Stimulated activated naive B cell treated with anti-CD40 and anti-IgM and Interleukin-4, amounts not matched to agents 10 μg/mL and 1 μg/mL and 100 μg/mL, for 72 hours (primary cell): ENCODE data around the gene F2RL3.
A peak's percentile ranks its signal among the peaks of the same experiment; 100 is the strongest.

Experiments used
- ATAC-seq, 2 donors: fragments of 150-1000 bp; cut with Tn5 transposase; replicated peaks; 2 replicates each; pipeline ENCODE4 v1.10.0; 2021; ENCODE audit warnings: moderate library complexity in 1 of 2
- DNase-seq: peaks from one replicate; pipeline ENCODE4 v3.0.0; 2021
- H3K27ac Mint-ChIP-seq: one replicate; pipeline ENCODE4 v1.8.0; 2022; ENCODE audit warnings: mild to moderate bottlenecking, mixed read lengths
- H3K27me3 Mint-ChIP-seq, 2 donors: one replicate each; pipeline ENCODE4 v1.8.0; 2022; ENCODE audit warnings: mixed read lengths in 2 of 2
- H3K36me3 Mint-ChIP-seq, 2 donors: one replicate each; pipeline ENCODE4 v1.8.0; 2022; ENCODE audit warnings: mixed read lengths in 2 of 2, mild to moderate bottlenecking in 1 of 2
- H3K4me1 Mint-ChIP-seq, 2 donors: one replicate each; pipeline ENCODE4 v1.8.0; 2022; ENCODE audit warnings: mixed read lengths in 2 of 2, mild to moderate bottlenecking in 1 of 2
- H3K4me3 Mint-ChIP-seq, 2 donors: one replicate each; pipeline ENCODE4 v1.8.0; 2022; ENCODE audit warnings: mild to moderate bottlenecking in 2 of 2, mixed read lengths in 2 of 2, moderate library complexity in 1 of 2
- H3K9me3 Mint-ChIP-seq, 2 donors: one replicate each; pipeline ENCODE4 v1.8.0; 2022; ENCODE audit warnings: mixed read lengths in 2 of 2, mild to moderate bottlenecking in 1 of 2

Gene F2RL3

GRCh38 chr19:16893686-16893989 lies 4.8 kb downstream of the F2RL3 start:
- peaks cover 0 to 2% of the 10 kb centered on the region in 2 donors for H3K36me3 Mint-ChIP-seq
- H3K27me3 Mint-ChIP-seq: peaks cover 12 to 36% of the 10 kb centered on the region in 2 donors
- no peaks in the 10 kb centered on the region for H3K9me3 Mint-ChIP-seq
- H3K4me1 Mint-ChIP-seq: peaks cover 42 to 71% of the 10 kb centered on the region in 2 donors
- DNase-seq (peak; percentile 32), ATAC-seq (peak; percentile 24 to 26)
- H3K27ac Mint-ChIP-seq: peak overlapping the region; percentile 37
- peak overlapping the region in 1 of 2 donors; percentile 56 for H3K4me3 Mint-ChIP-seq

- peaks cover 39 to 71% of the 10 kb centered on the region in 2 donors for H3K4me1 Mint-ChIP-seq
- DNase-seq (no peak), ATAC-seq (peak in 1 of 2 donors; percentile 28)
- H3K4me3 Mint-ChIP-seq: peak overlapping the region in 1 of 2 donors; percentile 56
- peaks cover 8 to 32% of the 10 kb centered on the region in 2 donors for H3K27me3 Mint-ChIP-seq
- H3K36me3 Mint-ChIP-seq: peaks cover 0 to 2% of the 10 kb centered on the region in 2 donors
- no peak overlapping the region for H3K27ac Mint-ChIP-seq
- H3K9me3 Mint-ChIP-seq: no peaks in the 10 kb centered on the region
Observed at GRCh38 chr19:16894080-16894479, 5.3 kb downstream of the F2RL3 start.

GRCh38 chr19:16895467-16896145 lies 6.8 kb downstream of the F2RL3 start:
- H3K9me3 Mint-ChIP-seq: no peaks in the 10 kb centered on the region
- no peak for DNase-seq
- H3K4me1 Mint-ChIP-seq: peaks cover 40 to 70% of the 10 kb centered on the region in 2 donors
- H3K27me3 Mint-ChIP-seq: peaks cover 3 to 26% of the 10 kb centered on the region in 2 donors
- peaks cover 0 to 2% of the 10 kb centered on the region in 2 donors for H3K36me3 Mint-ChIP-seq
- H3K4me3 Mint-ChIP-seq: peak overlapping the region; percentile 43 to 65
- ATAC-seq: no peak
- peak overlapping the region; percentile 37 for H3K27ac Mint-ChIP-seq

GRCh38 chr19:16896146-16897028 lies 7.6 kb downstream of the F2RL3 start:
- H3K4me3 Mint-ChIP-seq: peak overlapping the region; percentile 81 to 83
- DNase-seq (no peak), ATAC-seq (no peak)
- peaks cover 0 to 2% of the 10 kb centered on the region in 2 donors for H3K36me3 Mint-ChIP-seq
- peaks cover 40 to 65% of the 10 kb centered on the region in 2 donors for H3K4me1 Mint-ChIP-seq
- peak overlapping the region; percentile 88 for H3K27ac Mint-ChIP-seq
- peaks cover 3 to 22% of the 10 kb centered on the region in 2 donors for H3K27me3 Mint-ChIP-seq
- H3K9me3 Mint-ChIP-seq: no peaks in the 10 kb centered on the region

- peak; percentile 59 to 68 for ATAC-seq
- Mint-ChIP-seq H3K4me3 (peak overlapping the region; percentile 81 to 83), H3K36me3 (peaks cover 0 to 2% of the 10 kb centered on the region in 2 donors), H3K4me1 (peaks cover 38 to 60% of the 10 kb centered on the region in 2 donors), H3K27ac (peak overlapping the region; percentile 88), H3K9me3 (no peaks in the 10 kb centered on the region), H3K27me3 (peaks cover 3 to 27% of the 10 kb centered on the region in 2 donors)
- peak; percentile 69 for DNase-seq
Observed at GRCh38 chr19:16897029-16897855, 8.4 kb downstream of the F2RL3 start.

- DNase-seq (peak; percentile 36), ATAC-seq (peak; percentile 25 to 26)
- peaks cover 0 to 2% of the 10 kb centered on the region in 2 donors for H3K36me3 Mint-ChIP-seq
- no peaks in the 10 kb centered on the region for H3K9me3 Mint-ChIP-seq
- H3K4me3 Mint-ChIP-seq: peak overlapping the region; percentile 81 to 83
- H3K4me1 Mint-ChIP-seq: peaks cover 32 to 54% of the 10 kb centered on the region in 2 donors
- H3K27ac Mint-ChIP-seq: peak overlapping the region; percentile 62
- peaks cover 3 to 33% of the 10 kb centered on the region in 2 donors for H3K27me3 Mint-ChIP-seq
Observed at GRCh38 chr19:16897856-16898161, 9.0 kb downstream of the F2RL3 start.

GRCh38 chr19:16898361-16899015 lies 9.7 kb downstream of the F2RL3 start:
- no peak for ATAC-seq
- H3K36me3 Mint-ChIP-seq: peaks cover 0 to 2% of the 10 kb centered on the region in 2 donors
- peak overlapping the region; percentile 62 for H3K27ac Mint-ChIP-seq

GRCh38 chr19:16899566-16900075 lies 10.8 kb downstream of the F2RL3 start:
- Mint-ChIP-seq H3K36me3 (peaks cover 0 to 2% of the 10 kb centered on the region in 2 donors), H3K27ac (no peak overlapping the region), H3K4me1 (peaks cover 18 to 36% of the 10 kb centered on the region in 2 donors), H3K9me3 (peaks cover 0 to 1% of the 10 kb centered on the region in 2 donors), H3K27me3 (peaks cover 3 to 33% of the 10 kb centered on the region in 2 donors), H3K4me3 (peak overlapping the region in 1 of 2 donors; percentile 49)
- DNase-seq (peak; percentile 37), ATAC-seq (peak; percentile 55 to 57)

More at GRCh38 chr19:16898361-16899015, 9.7 kb downstream of the F2RL3 start:
- peaks cover 3 to 39% of the 10 kb centered on the region in 2 donors for H3K27me3 Mint-ChIP-seq
- peak overlapping the region; percentile 81 to 83 for H3K4me3 Mint-ChIP-seq
- H3K4me1 Mint-ChIP-seq: peaks cover 27 to 47% of the 10 kb centered on the region in 2 donors
- DNase-seq: no peak
- H3K9me3 Mint-ChIP-seq: no peaks in the 10 kb centered on the region

- Mint-ChIP-seq H3K27me3 (peaks cover 0 to 20% of the 10 kb centered on the region in 2 donors), H3K27ac (peak overlapping the region; percentile 20), H3K36me3 (no peaks in the 10 kb centered on the region), H3K4me1 (peaks cover 15 to 23% of the 10 kb centered on the region in 2 donors), H3K4me3 (no peak overlapping the region), H3K9me3 (peaks cover 0 to 1% of the 10 kb centered on the region in 2 donors)
- no peak for ATAC-seq
- no peak for DNase-seq
Observed at GRCh38 chr19:16901491-16902175, 12.8 kb downstream of the F2RL3 start.

- no peak overlapping the region for H3K27ac Mint-ChIP-seq
- H3K4me1 Mint-ChIP-seq: peaks cover 9 to 23% of the 10 kb centered on the region in 2 donors
- peaks cover 0 to 20% of the 10 kb centered on the region in 2 donors for H3K27me3 Mint-ChIP-seq
- H3K9me3 Mint-ChIP-seq: peaks cover 0 to 1% of the 10 kb centered on the region in 2 donors
- ATAC-seq (no peak), DNase-seq (no peak)
- no peaks in the 10 kb centered on the region for H3K36me3 Mint-ChIP-seq
- no peak overlapping the region for H3K4me3 Mint-ChIP-seq
Observed at GRCh38 chr19:16902545-16902944, 13.7 kb downstream of the F2RL3 start.

GRCh38 chr19:16903347-16903746 lies 14.5 kb downstream of the F2RL3 start:
- no peak for DNase-seq
- no peak overlapping the region for H3K27ac Mint-ChIP-seq

GRCh38 chr19:16904599-16904998 lies 15.8 kb downstream of the F2RL3 start:
- Mint-ChIP-seq H3K27ac (no peak overlapping the region), H3K4me1 (peaks cover 3 to 7% of the 10 kb centered on the region in 2 donors), H3K9me3 (peaks cover 0 to 1% of the 10 kb centered on the region in 2 donors), H3K4me3 (no peak overlapping the region), H3K36me3 (no peaks in the 10 kb centered on the region), H3K27me3 (peaks cover 0 to 20% of the 10 kb centered on the region in 2 donors)
- DNase-seq: no peak
- ATAC-seq: no peak

More at GRCh38 chr19:16903347-16903746, 14.5 kb downstream of the F2RL3 start:
- Mint-ChIP-seq H3K36me3 (no peaks in the 10 kb centered on the region), H3K4me1 (peaks cover 8 to 18% of the 10 kb centered on the region in 2 donors), H3K9me3 (peaks cover 0 to 1% of the 10 kb centered on the region in 2 donors), H3K4me3 (no peak overlapping the region), H3K27me3 (peaks cover 0 to 20% of the 10 kb centered on the region in 2 donors)
- no peak for ATAC-seq

- H3K36me3 Mint-ChIP-seq: peaks cover 5 to 8% of the 10 kb centered on the region in 2 donors
- ATAC-seq (no peak), DNase-seq (no peak)
- no peak overlapping the region for H3K27ac Mint-ChIP-seq
- no peaks in the 10 kb centered on the region for H3K27me3 Mint-ChIP-seq
- no peak overlapping the region for H3K4me3 Mint-ChIP-seq
- no peaks in the 10 kb centered on the region for H3K4me1 Mint-ChIP-seq
- peaks cover 17 to 20% of the 10 kb centered on the region in 2 donors for H3K9me3 Mint-ChIP-seq
Observed at GRCh38 chr19:16908759-16909158, 20.0 kb downstream of the F2RL3 start.
